Panc1 (cell line): ENCODE data around the gene PPBP. TPM values are rescaled to one million over a fixed set of nuclear protein-coding genes. Genes with fewer than 3 reads are reported as not detected.

Source experiments
- total RNA-seq: library from RNA; stranded (reverse); gene quantifications from one replicate; pipeline ENCODE4 v1.2.1, GENCODE V29; 2021; ENCODE audit not compliant: unreplicated experiment

PPBP gene
- total RNA-seq, 1 experiment from 2014 or later: not detected

Other genes with a start within 250 kb of the PPBP start
- gene CXCL8, start 247.6 kb downstream of the PPBP start, total RNA-seq: 0.82 TPM
- gene CXCL6, start 151.5 kb downstream of the PPBP start, total RNA-seq: 0.33 TPM
- 0.51 TPM for gene PF4V1, start 134.9 kb downstream of the PPBP start, total RNA-seq
- gene CXCL1, start 118.8 kb downstream of the PPBP start, total RNA-seq: 12.8 TPM
- not detected for gene PF4, start 6.2 kb downstream of the PPBP start, total RNA-seq
- 0.10 TPM for gene CXCL5, start 10.5 kb upstream of the PPBP start, total RNA-seq
- 0.23 TPM for gene CXCL3, start 50.5 kb upstream of the PPBP start, total RNA-seq
- gene CXCL2, start 111.0 kb upstream of the PPBP start, total RNA-seq: 0.80 TPM
- gene MTHFD2L, start 169.9 kb upstream of the PPBP start, total RNA-seq: 6.6 TPM